Measurements from ENCODE around the gene EXOC2. TPM values are rescaled to one million over a fixed set of nuclear protein-coding genes. Genes with fewer than 3 reads are reported as not detected.

The EXOC2 gene
- total and polyA plus RNA-seq, 2 of the 13 experiments (the other 11 are each of a cell fraction or from before 2014, with no cell fraction given), result 12.6 to 22.9 TPM

DNA sequence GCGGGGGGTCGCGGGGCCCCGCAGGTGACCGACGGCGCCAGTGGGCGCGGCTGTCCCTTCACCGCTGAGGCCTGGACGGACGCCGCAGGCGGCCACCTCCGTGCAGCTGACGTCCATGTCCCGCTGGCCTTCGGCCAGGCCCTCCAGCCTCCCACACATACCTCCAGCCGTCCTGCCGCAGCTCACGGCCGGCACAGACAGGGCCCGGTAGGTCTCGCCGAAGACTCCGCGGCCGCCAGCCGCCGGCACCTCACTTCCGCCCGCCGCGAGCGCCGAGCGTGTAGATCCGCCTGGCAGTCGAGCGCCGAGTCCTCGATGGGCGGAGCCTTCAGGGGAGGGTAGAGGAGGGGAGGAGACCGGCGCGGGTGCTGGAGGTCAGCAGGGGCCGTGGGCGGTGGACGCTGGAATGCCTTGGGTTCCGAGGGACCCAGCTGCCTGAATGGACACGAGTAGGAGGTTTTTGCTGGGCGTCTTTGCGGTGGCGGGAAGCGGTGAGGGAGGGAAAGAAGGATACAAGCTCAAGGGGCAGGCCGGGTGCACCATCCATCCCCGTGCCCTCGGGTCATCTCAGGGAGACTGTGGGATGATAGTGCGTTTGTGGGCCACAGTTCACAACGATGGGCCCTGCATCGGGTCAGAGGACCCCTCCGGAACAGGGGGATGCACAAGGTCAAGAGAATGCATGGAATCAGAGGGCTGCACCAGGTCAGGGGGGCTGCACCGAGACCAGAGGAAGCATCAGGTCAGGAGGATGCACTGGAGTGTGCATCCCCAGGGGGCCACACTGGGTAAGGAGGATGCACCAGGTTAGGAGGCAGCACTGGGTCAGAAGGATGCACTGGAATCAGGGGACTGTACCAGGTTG, at the start of gene EXOC2 (continued):
- TF ChIP-seq MXD4 (CRISPR knock-in tag; IDR thresholded peaks at IDR 0.05), result peak; percentile 95
- no peak; the same call in 1 of the 2 replicates for TF ChIP-seq MTA1 (CRISPR knock-in tag; IDR thresholded peaks at IDR 0.05; ENCODE audit: borderline replicate concordance)
- TF ChIP-seq JUNB (CRISPR knock-in tag; IDR thresholded peaks at IDR 0.05; ENCODE audit: borderline replicate concordance), result no peak; the same call in 1 of the 2 replicates
- peak; percentile 88 for TF ChIP-seq ZNF766 (CRISPR knock-in tag; IDR thresholded peaks at IDR 0.05; ENCODE audit: borderline replicate concordance)
- TF ChIP-seq, protein P1, sequence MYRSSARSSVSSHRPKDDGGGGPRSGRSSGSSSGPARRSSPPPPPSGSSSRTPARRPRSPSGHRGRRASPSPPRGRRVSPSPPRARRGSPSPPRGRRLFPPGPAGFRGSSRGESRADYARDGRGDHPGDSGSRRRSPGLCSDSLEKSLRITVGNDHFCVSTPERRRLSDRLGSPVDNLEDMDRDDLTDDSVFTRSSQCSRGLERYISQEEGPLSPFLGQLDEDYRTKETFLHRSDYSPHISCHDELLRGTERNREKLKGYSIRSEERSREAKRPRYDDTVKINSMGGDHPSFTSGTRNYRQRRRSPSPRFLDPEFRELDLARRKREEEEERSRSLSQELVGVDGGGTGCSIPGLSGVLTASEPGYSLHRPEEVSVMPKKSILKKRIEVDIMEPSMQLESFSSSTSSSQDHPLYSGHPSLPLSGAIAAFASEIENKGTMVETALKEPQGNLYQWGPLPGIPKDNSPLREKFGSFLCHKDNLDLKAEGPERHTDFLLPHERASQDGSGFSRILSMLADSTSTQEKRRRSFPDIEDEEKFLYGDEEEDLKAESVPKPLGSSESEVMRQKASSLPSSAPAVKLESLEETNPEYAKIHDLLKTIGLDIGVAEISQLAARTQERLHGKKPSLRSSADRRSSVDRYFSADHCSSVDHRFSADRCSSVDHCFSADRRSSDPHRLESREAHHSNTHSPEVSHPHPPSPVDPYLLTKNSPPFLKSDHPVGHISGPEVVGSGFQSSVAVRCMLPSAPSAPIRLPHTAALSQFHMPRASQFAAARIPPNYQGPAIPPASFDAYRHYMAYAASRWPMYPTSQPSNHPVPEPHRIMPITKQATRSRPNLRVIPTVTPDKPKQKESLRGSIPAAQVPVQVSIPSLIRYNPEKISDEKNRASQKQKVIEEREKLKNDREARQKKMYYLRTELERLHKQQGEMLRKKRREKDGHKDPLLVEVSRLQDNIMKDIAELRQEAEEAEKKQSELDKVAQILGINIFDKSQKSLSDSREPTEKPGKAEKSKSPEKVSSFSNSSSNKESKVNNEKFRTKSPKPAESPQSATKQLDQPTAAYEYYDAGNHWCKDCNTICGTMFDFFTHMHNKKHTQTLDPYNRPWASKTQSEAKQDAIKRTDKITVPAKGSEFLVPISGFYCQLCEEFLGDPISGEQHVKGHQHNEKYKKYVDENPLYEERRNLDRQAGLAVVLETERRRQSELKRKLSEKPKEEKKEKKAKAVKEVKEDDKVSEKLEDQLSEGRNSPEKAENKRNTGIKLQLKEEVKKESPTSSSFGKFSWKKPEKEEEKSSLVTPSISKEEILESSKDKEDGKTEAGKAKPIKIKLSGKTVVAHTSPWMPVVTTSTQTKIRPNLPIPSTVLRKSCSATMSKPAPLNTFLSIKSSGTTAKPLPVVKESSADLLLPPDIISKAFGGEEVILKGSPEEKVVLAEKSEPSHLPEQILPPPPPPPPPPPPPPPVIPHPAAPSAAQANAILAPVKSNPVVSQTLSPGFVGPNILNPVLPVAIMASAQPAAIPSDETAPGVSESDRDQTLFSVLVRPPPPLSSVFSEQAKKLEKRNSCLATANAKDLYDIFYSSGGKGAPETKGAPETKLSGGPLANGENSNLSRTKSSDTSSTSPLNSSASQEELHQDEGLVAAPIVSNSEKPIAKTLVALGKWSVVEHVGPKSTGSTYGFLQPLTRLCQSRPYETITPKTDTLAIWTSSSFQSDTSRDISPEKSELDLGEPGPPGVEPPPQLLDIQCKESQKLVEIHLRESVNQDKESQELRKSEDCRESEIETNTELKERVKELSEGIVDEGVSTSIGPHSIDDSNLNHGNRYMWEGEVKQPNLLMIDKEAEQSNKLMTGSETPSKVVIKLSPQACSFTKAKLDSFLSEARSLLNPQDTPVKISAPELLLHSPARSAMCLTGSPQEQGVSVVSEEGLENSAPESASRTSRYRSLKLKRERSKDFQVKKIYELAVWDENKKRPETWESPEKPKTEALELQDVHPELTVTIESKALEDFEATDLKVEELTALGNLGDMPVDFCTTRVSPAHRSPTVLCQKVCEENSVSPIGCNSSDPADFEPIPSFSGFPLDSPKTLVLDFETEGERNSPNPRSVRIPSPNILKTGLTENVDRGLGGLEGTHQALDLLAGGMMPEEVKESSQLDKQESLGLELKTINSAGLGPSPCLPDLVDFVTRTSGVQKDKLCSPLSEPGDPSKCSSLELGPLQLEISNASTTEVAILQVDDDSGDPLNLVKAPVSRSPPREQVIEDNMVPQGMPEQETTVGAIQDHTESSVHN (CRISPR knock-in tag; IDR thresholded peaks at IDR 0.05), result peak; percentile 63; the same call in 1 of the 2 replicates
- no peak for TF ChIP-seq NFE2L2 (IDR thresholded peaks at IDR 0.05; ENCODE audit: low read length)
- peak; percentile 51; the same call in 1 of the 2 replicates for TF ChIP-seq PPARG (CRISPR knock-in tag; conservative IDR thresholded peaks at IDR 0.05)
- TF ChIP-seq, protein P2, sequence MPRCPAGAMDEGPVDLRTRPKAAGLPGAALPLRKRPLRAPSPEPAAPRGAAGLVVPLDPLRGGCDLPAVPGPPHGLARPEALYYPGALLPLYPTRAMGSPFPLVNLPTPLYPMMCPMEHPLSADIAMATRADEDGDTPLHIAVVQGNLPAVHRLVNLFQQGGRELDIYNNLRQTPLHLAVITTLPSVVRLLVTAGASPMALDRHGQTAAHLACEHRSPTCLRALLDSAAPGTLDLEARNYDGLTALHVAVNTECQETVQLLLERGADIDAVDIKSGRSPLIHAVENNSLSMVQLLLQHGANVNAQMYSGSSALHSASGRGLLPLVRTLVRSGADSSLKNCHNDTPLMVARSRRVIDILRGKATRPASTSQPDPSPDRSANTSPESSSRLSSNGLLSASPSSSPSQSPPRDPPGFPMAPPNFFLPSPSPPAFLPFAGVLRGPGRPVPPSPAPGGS (CRISPR knock-in tag; IDR thresholded peaks at IDR 0.05), result peak; percentile 86
- TF ChIP-seq HNRNPUL1 (IDR thresholded peaks at IDR 0.05; ENCODE audit: low read depth, low read length), result peak; percentile 93
- no peak for TF ChIP-seq ATM (IDR thresholded peaks at IDR 0.05; ENCODE audit: borderline replicate concordance)
- TF ChIP-seq ZSCAN9 (CRISPR knock-in tag; IDR thresholded peaks at IDR 0.05; ENCODE audit: borderline replicate concordance), result peak; percentile 94; the same call in 1 of the 2 replicates
- peak; percentile 70; the same call in 1 of the 2 replicates for TF ChIP-seq ZFP36L1 (CRISPR knock-in tag; IDR thresholded peaks at IDR 0.05)
- TF ChIP-seq, protein P3, sequence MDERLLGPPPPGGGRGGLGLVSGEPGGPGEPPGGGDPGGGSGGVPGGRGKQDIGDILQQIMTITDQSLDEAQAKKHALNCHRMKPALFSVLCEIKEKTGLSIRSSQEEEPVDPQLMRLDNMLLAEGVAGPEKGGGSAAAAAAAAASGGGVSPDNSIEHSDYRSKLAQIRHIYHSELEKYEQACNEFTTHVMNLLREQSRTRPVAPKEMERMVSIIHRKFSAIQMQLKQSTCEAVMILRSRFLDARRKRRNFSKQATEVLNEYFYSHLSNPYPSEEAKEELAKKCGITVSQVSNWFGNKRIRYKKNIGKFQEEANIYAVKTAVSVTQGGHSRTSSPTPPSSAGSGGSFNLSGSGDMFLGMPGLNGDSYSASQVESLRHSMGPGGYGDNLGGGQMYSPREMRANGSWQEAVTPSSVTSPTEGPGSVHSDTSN (CRISPR knock-in tag; IDR thresholded peaks at IDR 0.05), result no peak; the same call in 1 of the 2 replicates
- TF ChIP-seq, protein P4, sequence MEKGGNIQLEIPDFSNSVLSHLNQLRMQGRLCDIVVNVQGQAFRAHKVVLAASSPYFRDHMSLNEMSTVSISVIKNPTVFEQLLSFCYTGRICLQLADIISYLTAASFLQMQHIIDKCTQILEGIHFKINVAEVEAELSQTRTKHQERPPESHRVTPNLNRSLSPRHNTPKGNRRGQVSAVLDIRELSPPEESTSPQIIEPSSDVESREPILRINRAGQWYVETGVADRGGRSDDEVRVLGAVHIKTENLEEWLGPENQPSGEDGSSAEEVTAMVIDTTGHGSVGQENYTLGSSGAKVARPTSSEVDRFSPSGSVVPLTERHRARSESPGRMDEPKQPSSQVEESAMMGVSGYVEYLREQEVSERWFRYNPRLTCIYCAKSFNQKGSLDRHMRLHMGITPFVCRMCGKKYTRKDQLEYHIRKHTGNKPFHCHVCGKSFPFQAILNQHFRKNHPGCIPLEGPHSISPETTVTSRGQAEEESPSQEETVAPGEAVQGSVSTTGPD (CRISPR knock-in tag; IDR thresholded peaks at IDR 0.05), result no peak
- TF ChIP-seq ZNF234 (CRISPR knock-in tag; conservative IDR thresholded peaks at IDR 0.05), result 0 out of 2 replicates have a peak, but pooled peaks have one; percentile 79
- peak; percentile 97 for TF ChIP-seq ZNF670 (CRISPR knock-in tag; IDR thresholded peaks at IDR 0.05; ENCODE audit: borderline replicate concordance)

All from HepG2 (cell line).